HepG2 (cell line): Measurements from ENCODE around the gene ZDHHC19. TPM values are rescaled to one million over a fixed set of nuclear protein-coding genes. Genes with fewer than 3 reads are reported as not detected.

Experiments used
- ATM ChIP-seq: fragments of 450-650 bp; IDR thresholded peaks from 2 replicates; pipeline ENCODE4 v1.7.1; 2017; ENCODE audit warnings: mild to moderate bottlenecking, borderline replicate concordance
- CBFB ChIP-seq: sonication (generic); formaldehyde crosslinking; IDR thresholded peaks from 2 replicates; pipeline ENCODE4 v1.4.0; 2020; ENCODE audit warnings: missing genetic modification reagents
- FOXA1 ChIP-seq, 2 experiments: fragments of 450-650 bp in 1 of 2; sonication (generic) in 1 of 2; formaldehyde crosslinking in 1 of 2; IDR thresholded peaks; 2 replicates each; pipeline versions ENCODE4 v1.4.0 to v1.6.1; 2016 to 2020; ENCODE audit warnings: missing genetic modification reagents in 1 of 2
- FOXC1 ChIP-seq: sonication (generic); formaldehyde crosslinking; IDR thresholded peaks from 2 replicates; pipeline ENCODE4 v1.8.0; 2022; ENCODE audit warnings: mild to moderate bottlenecking, missing genetic modification reagents, borderline replicate concordance
- GLI4 ChIP-seq: sonication (generic); formaldehyde crosslinking; IDR thresholded peaks from 2 replicates; pipeline ENCODE4 v1.5.1; 2020; ENCODE audit warnings: missing genetic modification reagents, mild to moderate bottlenecking, moderate library complexity, borderline replicate concordance
- IKZF1 ChIP-seq: fragments of 450-650 bp; IDR thresholded peaks from 2 replicates; pipeline ENCODE4 v1.7.1; 2016
- IKZF4 ChIP-seq: sonication (generic); formaldehyde crosslinking; IDR thresholded peaks from 2 replicates; pipeline ENCODE4 v1.5.1; 2020; ENCODE audit warnings: borderline replicate concordance, mild to moderate bottlenecking, low read depth, missing genetic modification reagents; ENCODE audit errors: not compliant biosample characterization
- ISL2 ChIP-seq: sonication (generic); formaldehyde crosslinking; IDR thresholded peaks from 2 replicates; pipeline ENCODE4 v1.5.0; 2020; ENCODE audit warnings: missing genetic modification reagents
- KAT7 ChIP-seq: IDR thresholded peaks from 2 replicates; pipeline ENCODE4 v1.6.1; 2018; ENCODE audit warnings: borderline replicate concordance, missing compliant biosample characterization
- NCOA5 ChIP-seq: sonication (generic); formaldehyde crosslinking; IDR thresholded peaks from 2 replicates; pipeline ENCODE4 v1.4.0; 2020; ENCODE audit warnings: missing genetic modification reagents
- PHB2 ChIP-seq: fragments of 450-650 bp; IDR thresholded peaks from 2 replicates; pipeline ENCODE4 v1.6.1; 2018; ENCODE audit not compliant: partially characterized antibody
- RFX3 ChIP-seq: IDR thresholded peaks from 2 replicates; pipeline ENCODE4 v1.6.1; 2016; ENCODE audit warnings: missing biosample characterization, missing genetic modification reagents
- SATB2 ChIP-seq: sonication (generic); formaldehyde crosslinking; IDR thresholded peaks from 2 replicates; pipeline ENCODE4 v1.5.0; 2020; ENCODE audit warnings: missing genetic modification reagents
- SOX13 ChIP-seq, 3 experiments: fragments of 450-650 bp in 1 of 3; sonication (generic) in 1 of 3; formaldehyde crosslinking in 1 of 3; IDR thresholded peaks in 2 of 3; conservative IDR thresholded peaks in 1 of 3; 2 replicates each; pipeline versions ENCODE4 v1.5.0 to v1.6.1; 2016 to 2020; ENCODE audit warnings: antibody characterized with exemption in 1 of 3, mild to moderate bottlenecking in 1 of 3, missing compliant biosample characterization in 1 of 3, missing genetic modification reagents in 1 of 3, moderate library complexity in 1 of 3
- SP1 ChIP-seq, 2 experiments: fragments of 450-650 bp in 1 of 2; sonication (generic) in 1 of 2; formaldehyde crosslinking in 1 of 2; IDR thresholded peaks; 2 replicates each; pipeline versions ENCODE4 v1.4.0 to v1.6.1; 2016 to 2020; ENCODE audit warnings: missing genetic modification reagents in 1 of 2
- SP5 ChIP-seq: IDR thresholded peaks from 2 replicates; pipeline ENCODE4 v1.6.1; 2016; ENCODE audit warnings: low read depth, borderline replicate concordance
- U2AF1 ChIP-seq: fragments of 200-400 bp; formaldehyde crosslinking; optimal IDR thresholded peaks from 2 replicates; pipeline ENCODE3; 2017; ENCODE audit warnings: mild to moderate bottlenecking, low read depth, low read length
- XRCC5 ChIP-seq: fragments of 200-400 bp; formaldehyde crosslinking; optimal IDR thresholded peaks from 2 replicates; pipeline ENCODE3; 2017; ENCODE audit warnings: mild to moderate bottlenecking, low read length
- ZMYM3 ChIP-seq: sonication (generic); formaldehyde crosslinking; IDR thresholded peaks from 2 replicates; pipeline ENCODE4 v1.5.1; 2020; ENCODE audit warnings: mild to moderate bottlenecking, missing genetic modification reagents
- ZNF383 ChIP-seq: sonication (generic); formaldehyde crosslinking; IDR thresholded peaks from 2 replicates; pipeline ENCODE4 v1.4.0; 2020; ENCODE audit warnings: missing genetic modification reagents, mild to moderate bottlenecking, borderline replicate concordance
- ZNF841 ChIP-seq: sonication (generic); formaldehyde crosslinking; IDR thresholded peaks from 2 replicates; pipeline ENCODE4 v1.8.1; 2023; ENCODE audit warnings: missing genetic modification reagents, borderline replicate concordance
- polyA plus RNA-seq, 8 experiments: library from polyadenylated mRNA; depleted of rRNA in 3 of 8; stranded (reverse) in 7 of 8; unstranded in 1 of 8; fragments of >200 nt; fragmentation: Illumina TruSeq in 4 of 8; extraction: Trizol in 4 of 8; gene quantifications; 2 replicates each; pipeline versions ENCODE4 v1.2.1 to v1.2.3, GENCODE V29; 2011 to 2016; ENCODE audit warnings: low read depth in 4 of 8, missing spikeins in 1 of 8, mixed read lengths in 1 of 8; ENCODE audit not compliant: insufficient read depth in 1 of 8
- total RNA-seq, 5 experiments: library from RNA; depleted of rRNA; stranded (reverse); fragments of >200 nt; fragmentation: Illumina TruSeq; extraction: Trizol; gene quantifications; 2 replicates each; pipeline ENCODE4 v1.2.3, GENCODE V29; 2016; ENCODE audit warnings: low read depth in 1 of 5
- TF ChIP-seq, protein P1 (sequence below): sonication (generic); formaldehyde crosslinking; IDR thresholded peaks from 2 replicates; pipeline ENCODE4 v1.4.0; 2020; ENCODE audit warnings: missing genetic modification reagents, borderline replicate concordance
- TF ChIP-seq, protein P2 (sequence below): sonication (generic); formaldehyde crosslinking; IDR thresholded peaks from 2 replicates; pipeline ENCODE4 v1.4.0; 2020; ENCODE audit warnings: missing genetic modification reagents

Gene ZDHHC19
- total and polyA plus RNA-seq, 2 of the 13 experiments (the other 11 are each of a cell fraction or from before 2014, with no cell fraction given) = 0.22 to 0.53 TPM

- no peak for TF ChIP-seq SOX13 (IDR thresholded peaks at IDR 0.05)
- TF ChIP-seq SOX13 (CRISPR knock-in tag; conservative IDR thresholded peaks at IDR 0.05 in 1 of 2, IDR thresholded peaks at IDR 0.05 in 1 of 2) = peak in 1 of 2 experiments; percentile 39; a peak in 1 of 4 replicates
- no peak for TF ChIP-seq SP1 (IDR thresholded peaks at IDR 0.05)
- TF ChIP-seq SP1 (CRISPR knock-in tag; IDR thresholded peaks at IDR 0.05) = no peak
- TF ChIP-seq SATB2 (CRISPR knock-in tag) = no peak
- peak; percentile 83 for TF ChIP-seq ZMYM3
- TF ChIP-seq GLI4 (CRISPR knock-in tag) = no peak
- TF ChIP-seq NCOA5 (CRISPR knock-in tag) = no peak
- no peak for TF ChIP-seq ISL2 (CRISPR knock-in tag)
- TF ChIP-seq PHB2 = no peak
- TF ChIP-seq IKZF4 (CRISPR knock-in tag) = no peak
- TF ChIP-seq ZNF841 = no peak
- no peak for TF ChIP-seq ZNF383 (CRISPR knock-in tag)
- TF ChIP-seq, protein P1, sequence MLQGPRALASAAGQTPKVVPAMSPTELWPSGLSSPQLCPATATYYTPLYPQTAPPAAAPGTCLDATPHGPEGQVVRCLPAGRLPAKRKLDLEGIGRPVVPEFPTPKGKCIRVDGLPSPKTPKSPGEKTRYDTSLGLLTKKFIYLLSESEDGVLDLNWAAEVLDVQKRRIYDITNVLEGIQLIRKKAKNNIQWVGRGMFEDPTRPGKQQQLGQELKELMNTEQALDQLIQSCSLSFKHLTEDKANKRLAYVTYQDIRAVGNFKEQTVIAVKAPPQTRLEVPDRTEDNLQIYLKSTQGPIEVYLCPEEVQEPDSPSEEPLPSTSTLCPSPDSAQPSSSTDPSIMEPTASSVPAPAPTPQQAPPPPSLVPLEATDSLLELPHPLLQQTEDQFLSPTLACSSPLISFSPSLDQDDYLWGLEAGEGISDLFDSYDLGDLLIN (CRISPR knock-in tag) = no peak
- TF ChIP-seq FOXC1 (CRISPR knock-in tag) = 0 out of 2 replicates have a peak, but pooled peaks have one; percentile 37
- TF ChIP-seq CBFB = no peak
- peak; percentile 76; the same call in 1 of the 2 replicates for TF ChIP-seq KAT7
- no peak for TF ChIP-seq FOXA1 (IDR thresholded peaks at IDR 0.05)
- no peak for TF ChIP-seq FOXA1 (CRISPR knock-in tag; IDR thresholded peaks at IDR 0.05)
- no peak for TF ChIP-seq IKZF1
- TF ChIP-seq SP5 (CRISPR knock-in tag) = peak; percentile 64; the same call in 1 of the 2 replicates
- TF ChIP-seq ATM = no peak
- no peak for TF ChIP-seq RFX3 (CRISPR knock-in tag)
- no peak for TF ChIP-seq XRCC5
- TF ChIP-seq, protein P2, sequence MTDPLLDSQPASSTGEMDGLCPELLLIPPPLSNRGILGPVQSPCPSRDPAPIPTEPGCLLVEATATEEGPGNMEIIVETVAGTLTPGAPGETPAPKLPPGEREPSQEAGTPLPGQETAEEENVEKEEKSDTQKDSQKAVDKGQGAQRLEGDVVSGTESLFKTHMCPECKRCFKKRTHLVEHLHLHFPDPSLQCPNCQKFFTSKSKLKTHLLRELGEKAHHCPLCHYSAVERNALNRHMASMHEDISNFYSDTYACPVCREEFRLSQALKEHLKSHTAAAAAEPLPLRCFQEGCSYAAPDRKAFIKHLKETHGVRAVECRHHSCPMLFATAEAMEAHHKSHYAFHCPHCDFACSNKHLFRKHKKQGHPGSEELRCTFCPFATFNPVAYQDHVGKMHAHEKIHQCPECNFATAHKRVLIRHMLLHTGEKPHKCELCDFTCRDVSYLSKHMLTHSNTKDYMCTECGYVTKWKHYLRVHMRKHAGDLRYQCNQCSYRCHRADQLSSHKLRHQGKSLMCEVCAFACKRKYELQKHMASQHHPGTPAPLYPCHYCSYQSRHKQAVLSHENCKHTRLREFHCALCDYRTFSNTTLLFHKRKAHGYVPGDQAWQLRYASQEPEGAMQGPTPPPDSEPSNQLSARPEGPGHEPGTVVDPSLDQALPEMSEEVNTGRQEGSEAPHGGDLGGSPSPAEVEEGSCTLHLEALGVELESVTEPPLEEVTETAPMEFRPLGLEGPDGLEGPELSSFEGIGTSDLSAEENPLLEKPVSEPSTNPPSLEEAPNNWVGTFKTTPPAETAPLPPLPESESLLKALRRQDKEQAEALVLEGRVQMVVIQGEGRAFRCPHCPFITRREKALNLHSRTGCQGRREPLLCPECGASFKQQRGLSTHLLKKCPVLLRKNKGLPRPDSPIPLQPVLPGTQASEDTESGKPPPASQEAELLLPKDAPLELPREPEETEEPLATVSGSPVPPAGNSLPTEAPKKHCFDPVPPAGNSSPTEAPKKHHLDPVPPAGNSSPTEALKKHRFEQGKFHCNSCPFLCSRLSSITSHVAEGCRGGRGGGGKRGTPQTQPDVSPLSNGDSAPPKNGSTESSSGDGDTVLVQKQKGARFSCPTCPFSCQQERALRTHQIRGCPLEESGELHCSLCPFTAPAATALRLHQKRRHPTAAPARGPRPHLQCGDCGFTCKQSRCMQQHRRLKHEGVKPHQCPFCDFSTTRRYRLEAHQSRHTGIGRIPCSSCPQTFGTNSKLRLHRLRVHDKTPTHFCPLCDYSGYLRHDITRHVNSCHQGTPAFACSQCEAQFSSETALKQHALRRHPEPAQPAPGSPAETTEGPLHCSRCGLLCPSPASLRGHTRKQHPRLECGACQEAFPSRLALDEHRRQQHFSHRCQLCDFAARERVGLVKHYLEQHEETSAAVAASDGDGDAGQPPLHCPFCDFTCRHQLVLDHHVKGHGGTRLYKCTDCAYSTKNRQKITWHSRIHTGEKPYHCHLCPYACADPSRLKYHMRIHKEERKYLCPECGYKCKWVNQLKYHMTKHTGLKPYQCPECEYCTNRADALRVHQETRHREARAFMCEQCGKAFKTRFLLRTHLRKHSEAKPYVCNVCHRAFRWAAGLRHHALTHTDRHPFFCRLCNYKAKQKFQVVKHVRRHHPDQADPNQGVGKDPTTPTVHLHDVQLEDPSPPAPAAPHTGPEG (CRISPR knock-in tag) = no peak
- no peak for TF ChIP-seq U2AF1
Measured at GRCh38 chr3:196227629-196228493, 16.7 kb upstream of the ZDHHC19 start (continued).
